Measurements from ENCODE around the gene NAMPT.

DNA sequence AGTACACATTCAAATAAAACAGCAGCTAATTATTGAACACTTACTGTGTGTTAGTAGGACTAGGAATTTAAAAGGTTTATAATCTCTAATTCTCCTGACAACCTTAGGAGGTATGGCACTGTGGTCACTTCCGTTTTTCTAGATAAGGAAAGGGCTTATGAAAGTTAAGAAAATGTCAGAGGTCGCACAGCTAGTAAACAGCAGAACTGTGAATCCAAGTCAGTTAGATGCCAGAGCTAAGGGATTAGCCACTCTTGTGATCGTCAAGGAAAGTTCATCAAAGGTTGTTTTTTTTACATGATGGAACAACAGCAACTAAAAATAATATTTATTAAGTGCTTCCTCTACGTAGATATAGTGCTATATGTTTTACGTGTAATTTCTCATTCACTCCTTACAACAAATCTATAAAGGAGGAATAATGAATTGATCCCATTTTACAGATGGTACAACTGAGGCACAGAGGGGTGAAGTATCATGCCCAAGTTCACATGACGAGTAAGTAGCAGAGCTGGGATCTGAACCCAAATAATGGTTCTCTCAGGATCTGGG is 84.9 kb downstream of the NAMPT start:
- TF ChIP-seq, protein P1, sequence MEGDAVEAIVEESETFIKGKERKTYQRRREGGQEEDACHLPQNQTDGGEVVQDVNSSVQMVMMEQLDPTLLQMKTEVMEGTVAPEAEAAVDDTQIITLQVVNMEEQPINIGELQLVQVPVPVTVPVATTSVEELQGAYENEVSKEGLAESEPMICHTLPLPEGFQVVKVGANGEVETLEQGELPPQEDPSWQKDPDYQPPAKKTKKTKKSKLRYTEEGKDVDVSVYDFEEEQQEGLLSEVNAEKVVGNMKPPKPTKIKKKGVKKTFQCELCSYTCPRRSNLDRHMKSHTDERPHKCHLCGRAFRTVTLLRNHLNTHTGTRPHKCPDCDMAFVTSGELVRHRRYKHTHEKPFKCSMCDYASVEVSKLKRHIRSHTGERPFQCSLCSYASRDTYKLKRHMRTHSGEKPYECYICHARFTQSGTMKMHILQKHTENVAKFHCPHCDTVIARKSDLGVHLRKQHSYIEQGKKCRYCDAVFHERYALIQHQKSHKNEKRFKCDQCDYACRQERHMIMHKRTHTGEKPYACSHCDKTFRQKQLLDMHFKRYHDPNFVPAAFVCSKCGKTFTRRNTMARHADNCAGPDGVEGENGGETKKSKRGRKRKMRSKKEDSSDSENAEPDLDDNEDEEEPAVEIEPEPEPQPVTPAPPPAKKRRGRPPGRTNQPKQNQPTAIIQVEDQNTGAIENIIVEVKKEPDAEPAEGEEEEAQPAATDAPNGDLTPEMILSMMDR (IDR thresholded peaks at IDR 0.05), result no peak
- TF ChIP-seq POLR2A (IDR thresholded peaks at IDR 0.05), result no peak

Measured in thyroid gland (tissue), 4 donors.